PC-3 (cell line): ENCODE results near the gene DPH2.

Experiments used
- CTCF ChIP-seq: fragments of 300-600 bp; sonication (generic); conservative IDR thresholded peaks from 2 replicates; pipeline ENCODE4 v1.5.1; 2017; ENCODE audit warnings: antibody characterized with exemption, low read depth, mild to moderate bottlenecking, low read length
- EZH2 ChIP-seq: fragments of 300-600 bp; sonication (generic); IDR thresholded peaks from one replicate; pipeline ENCODE4 v1.6.1; 2017; ENCODE audit warnings: antibody characterized with exemption, mild to moderate bottlenecking, low read length; ENCODE audit not compliant: unreplicated experiment
- EZH2phosphoT487 ChIP-seq: fragments of 300-600 bp; sonication (generic); IDR thresholded peaks from 2 replicates; pipeline ENCODE4 v1.6.1; 2018; ENCODE audit warnings: mild to moderate bottlenecking, antibody characterized with exemption, low read length, borderline replicate concordance

- no peak for TF ChIP-seq CTCF
- no peak for TF ChIP-seq EZH2
- TF ChIP-seq EZH2phosphoT487 = no peak
Measured at GRCh38 chr1:44021156-44021555, 51.3 kb downstream of the DPH2 start.
